GM12801 (cell line): ENCODE measurements around the gene DLGAP1.

ENCODE experiments used
- TF ChIP-seq, protein P1 (sequence below): IDR thresholded peaks from one replicate; pipeline ENCODE4 v1.5.1; 2011; ENCODE audit warnings: control low read depth; ENCODE audit not compliant: insufficient read length; ENCODE audit errors: extremely low read depth

The DLGAP1 gene

GRCh38 chr18:3566851-3567250 lies 888.3 kb downstream of the DLGAP1 start:
- TF ChIP-seq, protein P1, sequence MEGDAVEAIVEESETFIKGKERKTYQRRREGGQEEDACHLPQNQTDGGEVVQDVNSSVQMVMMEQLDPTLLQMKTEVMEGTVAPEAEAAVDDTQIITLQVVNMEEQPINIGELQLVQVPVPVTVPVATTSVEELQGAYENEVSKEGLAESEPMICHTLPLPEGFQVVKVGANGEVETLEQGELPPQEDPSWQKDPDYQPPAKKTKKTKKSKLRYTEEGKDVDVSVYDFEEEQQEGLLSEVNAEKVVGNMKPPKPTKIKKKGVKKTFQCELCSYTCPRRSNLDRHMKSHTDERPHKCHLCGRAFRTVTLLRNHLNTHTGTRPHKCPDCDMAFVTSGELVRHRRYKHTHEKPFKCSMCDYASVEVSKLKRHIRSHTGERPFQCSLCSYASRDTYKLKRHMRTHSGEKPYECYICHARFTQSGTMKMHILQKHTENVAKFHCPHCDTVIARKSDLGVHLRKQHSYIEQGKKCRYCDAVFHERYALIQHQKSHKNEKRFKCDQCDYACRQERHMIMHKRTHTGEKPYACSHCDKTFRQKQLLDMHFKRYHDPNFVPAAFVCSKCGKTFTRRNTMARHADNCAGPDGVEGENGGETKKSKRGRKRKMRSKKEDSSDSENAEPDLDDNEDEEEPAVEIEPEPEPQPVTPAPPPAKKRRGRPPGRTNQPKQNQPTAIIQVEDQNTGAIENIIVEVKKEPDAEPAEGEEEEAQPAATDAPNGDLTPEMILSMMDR: no peak

GRCh38 chr18:3560755-3561154 lies 894.4 kb downstream of the DLGAP1 start:
- TF ChIP-seq, protein P1: no peak

DNA sequence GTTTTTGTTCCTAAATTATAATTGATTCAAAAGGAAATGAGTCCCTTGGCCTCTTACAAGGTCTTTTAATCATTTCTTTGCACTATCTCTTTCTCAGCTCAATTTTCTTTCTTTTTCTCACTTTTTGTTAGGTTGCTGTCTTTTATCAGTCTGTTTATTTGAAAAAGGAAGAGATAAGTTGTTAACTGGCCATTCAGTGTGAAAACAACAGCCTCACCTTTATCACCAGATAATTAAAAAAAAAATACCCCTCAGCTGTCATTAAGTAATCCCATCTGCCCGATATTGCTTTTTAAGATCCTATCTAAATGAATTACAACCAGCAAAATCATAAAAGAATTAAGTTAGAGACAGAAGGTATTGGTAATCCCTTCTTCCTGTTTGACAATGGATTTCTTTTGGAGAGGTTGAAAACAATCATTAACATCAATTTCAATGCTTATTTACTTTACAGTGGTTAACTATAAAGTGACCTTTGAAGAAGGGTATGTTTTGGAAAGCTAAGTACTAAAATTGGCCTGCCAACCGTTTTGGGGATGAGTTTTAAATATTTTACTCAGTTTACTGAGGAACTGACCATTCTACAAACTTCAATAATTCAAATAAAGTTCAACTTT lies 900.2 kb downstream of the DLGAP1 start:
- TF ChIP-seq, protein P1: no peak

DNA sequence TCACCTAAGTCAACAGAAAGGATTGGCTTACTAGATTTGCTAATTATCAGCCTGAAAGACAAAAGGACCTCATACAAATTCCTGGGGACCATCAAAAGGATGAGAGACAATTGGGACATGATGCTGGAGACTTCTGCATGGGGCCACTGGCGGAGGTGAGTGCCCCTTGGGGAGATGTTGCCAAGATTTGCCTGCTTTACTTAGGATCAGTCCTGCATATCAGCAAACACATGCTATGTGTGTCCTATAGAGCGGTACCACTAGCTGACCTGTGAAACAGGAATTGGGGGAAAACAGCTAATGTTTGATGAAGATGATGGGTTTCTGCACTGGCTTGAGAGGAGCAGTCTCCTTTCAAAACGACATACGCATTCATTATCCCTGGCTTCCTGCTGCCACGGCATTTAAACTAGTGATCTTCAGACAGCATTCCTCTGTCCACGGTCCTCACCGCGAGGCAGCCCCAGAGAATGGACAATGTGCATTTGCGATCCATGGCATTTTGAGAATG lies 901.0 kb downstream of the DLGAP1 start:
- TF ChIP-seq, protein P1: no peak

DNA sequence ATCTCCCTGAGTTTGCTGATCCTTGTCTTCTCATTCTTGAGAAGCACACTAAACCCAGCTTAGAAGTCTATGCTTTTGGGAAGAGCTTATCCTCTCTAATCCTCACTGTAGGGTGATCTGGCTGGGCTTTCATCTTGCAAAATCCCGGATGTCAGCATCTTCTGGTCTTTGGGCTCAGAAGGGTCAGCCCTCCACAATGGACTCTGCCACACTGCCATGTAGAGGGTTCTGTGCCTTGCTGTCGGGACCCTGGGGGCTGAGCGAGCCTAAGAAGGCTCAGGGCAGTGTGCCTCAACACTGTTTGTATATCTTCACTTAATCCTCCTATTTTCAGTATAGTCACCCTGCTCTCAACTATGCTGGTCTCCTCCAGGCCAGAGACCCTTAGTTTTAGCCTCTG lies 902.8 kb downstream of the DLGAP1 start:
- TF ChIP-seq, protein P1: no peak

- TF ChIP-seq, protein P1: no peak
Observed at GRCh38 chr18:3547891-3548615, 907.1 kb downstream of the DLGAP1 start.

DNA sequence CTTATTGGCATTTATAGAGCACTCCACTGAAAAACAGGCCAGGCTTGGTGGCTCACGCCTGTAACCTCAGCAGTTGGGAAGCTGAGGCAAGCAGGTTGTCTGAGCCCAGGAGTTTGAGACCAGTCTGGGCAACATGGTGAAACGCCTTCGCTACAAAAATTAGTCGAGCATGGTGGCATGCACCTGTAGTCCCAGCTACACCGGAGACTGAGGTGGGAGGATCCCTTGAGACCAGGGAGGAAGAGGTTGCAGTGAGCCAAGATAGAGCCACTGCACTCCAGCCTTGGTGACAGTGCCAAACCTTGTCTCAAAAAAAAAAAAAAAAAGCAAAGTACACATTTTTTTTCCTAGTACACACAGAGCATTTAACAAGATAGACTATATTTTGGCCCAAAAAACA lies 909.0 kb downstream of the DLGAP1 start:
- TF ChIP-seq, protein P1: no peak
